Measurements from ENCODE around the gene NRXN3. TPM values are rescaled to one million over a fixed set of nuclear protein-coding genes. Genes with fewer than 3 reads are reported as not detected.

The NRXN3 gene
- total RNA-seq, 1 donor from 2014 or later = 0.60 TPM

DNA sequence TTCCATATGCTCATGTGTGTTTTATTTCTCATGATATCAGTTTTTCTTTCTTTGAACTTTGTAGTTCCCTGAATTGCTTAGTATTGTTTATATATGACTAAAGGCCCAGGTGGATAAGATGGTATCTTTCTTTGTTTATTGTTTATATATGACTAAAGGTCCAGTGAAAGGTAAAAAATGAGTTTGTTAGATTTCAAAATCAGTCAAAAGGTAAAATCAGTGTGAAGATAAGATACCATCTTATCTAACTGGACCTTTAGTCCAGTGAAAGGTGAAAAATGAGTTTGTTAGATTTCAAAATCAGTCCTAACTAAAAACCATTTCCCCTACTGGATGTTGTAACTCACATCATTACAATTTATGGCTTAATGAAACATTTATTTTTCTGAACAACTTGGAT lies 1150.9 kb downstream of the NRXN3 start:
- no peak for ATAC-seq

DNA sequence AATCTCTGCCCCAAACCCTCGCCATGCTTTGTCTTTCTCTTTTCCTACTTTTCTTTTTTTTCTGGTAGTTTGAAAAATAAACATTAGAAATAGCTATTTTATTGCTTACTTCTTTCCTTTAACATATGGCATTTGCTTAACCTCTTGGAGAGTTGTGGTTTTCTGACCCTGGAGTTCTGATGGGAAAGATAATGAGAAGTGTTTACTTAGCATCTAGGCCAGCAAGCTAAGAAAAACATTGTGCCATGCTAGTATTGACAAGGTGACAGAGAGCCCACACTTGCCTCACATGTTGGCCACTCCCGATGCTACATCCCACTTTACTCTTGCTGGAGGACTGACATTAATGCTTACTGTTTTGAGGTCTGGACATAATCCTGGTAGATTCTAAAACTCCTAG lies 1154.9 kb downstream of the NRXN3 start:
- ATAC-seq = no peak

GRCh38 chr14:79325557-79325956 lies 1155.4 kb downstream of the NRXN3 start:
- ATAC-seq = no peak

DNA sequence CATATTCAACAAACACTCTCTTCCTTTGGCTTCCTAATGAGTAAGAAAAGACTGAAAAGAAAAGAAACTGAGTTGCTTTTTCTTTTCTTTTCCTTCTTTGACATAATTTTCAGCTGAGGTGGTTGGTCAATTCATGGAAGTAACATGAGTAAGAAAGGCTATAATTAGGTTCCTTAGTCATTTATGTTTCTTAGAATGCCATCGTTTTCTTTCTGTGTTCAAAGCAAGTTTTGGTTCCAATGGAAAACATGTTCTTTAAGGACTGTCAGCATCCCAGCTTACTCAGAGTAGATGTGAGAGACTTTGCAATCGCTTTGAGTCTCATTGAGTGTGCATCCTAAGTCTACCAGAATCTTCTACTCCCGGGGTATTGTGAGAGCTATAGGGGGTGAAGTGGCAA lies 1158.7 kb downstream of the NRXN3 start:
- ATAC-seq = no peak

DNA sequence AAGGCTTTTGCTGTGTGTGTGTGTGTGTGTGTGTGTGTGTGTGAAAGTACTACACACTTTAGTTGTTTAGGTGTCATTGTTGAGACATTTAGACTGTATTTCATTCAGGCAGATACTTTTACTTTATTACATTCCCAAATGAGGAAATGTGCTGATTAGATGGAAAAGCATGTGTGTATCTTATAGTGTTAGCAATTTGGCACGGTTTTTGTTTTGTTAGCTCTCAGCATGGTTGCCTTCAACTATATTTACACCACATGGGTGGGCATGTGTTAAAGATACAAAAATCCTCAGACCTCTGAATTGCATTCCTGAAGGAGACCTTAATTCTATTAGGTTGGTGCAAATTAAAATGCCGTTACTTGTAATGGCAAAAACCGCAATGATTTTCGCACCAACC lies 1161.7 kb downstream of the NRXN3 start:
- ATAC-seq = no peak

- no peak for ATAC-seq
Measured at GRCh38 chr14:79332504-79333197, 1162.5 kb downstream of the NRXN3 start.

GRCh38 chr14:79333198-79333546 lies 1163.0 kb downstream of the NRXN3 start:
- no peak for ATAC-seq

DNA sequence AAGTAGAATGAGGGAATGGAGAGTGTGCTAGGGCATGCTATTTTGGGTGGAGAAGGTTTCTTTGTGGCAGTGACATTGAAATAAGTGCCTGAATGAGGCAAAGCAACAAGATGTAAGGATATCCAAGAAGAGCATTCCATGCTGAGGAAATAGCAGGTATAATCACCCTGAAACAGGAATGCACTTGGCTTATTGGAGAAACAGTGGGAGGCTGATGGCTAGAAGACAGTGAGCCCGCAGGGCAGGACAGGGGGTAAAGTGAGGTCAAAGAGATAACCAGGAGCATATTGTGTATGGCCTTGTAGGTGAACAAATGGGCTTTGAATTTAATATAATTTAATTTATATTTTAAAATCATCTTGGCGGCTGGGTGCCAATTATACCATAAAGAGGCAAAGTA lies 1164.1 kb downstream of the NRXN3 start:
- no peak for ATAC-seq

DNA sequence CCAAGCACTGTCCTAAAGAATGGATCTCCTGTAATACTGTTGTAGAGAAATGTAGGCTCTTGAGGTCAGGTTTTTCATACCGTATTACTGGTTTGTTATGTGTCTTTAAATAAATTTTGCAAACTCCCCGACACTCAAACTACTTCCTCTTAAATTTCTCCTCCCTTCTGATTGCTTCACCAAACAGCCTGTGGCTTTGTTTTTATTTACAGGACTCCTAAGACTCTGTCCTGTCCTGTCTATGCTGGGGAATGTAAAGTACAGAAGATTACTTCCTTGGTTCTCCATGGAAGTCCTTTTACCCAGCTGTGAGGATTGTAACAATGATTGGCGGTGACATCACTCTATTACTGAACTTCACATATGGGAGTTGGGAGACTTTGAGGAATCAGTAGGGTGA lies 1167.6 kb downstream of the NRXN3 start:
- no peak for ATAC-seq

- no peak for ATAC-seq
Measured at GRCh38 chr14:79342942-79343341, 1172.8 kb downstream of the NRXN3 start.

GRCh38 chr14:79351011-79351410 lies 1180.8 kb downstream of the NRXN3 start:
- ATAC-seq = no peak

DNA sequence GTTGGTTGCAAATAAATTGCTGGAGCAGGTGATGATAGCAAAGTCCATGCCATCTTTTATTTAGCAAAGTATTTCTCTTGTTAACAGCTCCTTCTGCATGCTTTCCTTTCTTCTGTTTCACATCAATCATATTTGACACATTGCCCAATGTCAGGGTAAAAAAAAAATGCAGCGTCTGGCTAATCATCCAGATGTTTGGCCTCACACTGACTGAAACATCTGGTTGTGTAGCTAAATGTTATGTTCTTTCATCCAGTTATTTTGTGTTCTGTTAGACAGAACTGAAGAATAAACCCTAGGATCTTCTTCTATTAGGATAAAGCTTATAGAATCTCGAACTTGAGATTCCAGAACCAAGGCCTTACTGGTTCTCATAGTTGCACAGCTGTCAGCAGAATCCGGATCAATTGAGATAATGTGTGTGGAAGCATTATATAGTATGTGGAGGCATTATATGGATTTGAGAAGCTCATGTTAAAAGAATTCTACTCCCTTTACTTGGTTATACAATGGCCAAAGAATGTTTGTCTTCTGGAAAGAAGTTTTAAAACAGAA lies 1182.0 kb downstream of the NRXN3 start:
- no peak for ATAC-seq

DNA sequence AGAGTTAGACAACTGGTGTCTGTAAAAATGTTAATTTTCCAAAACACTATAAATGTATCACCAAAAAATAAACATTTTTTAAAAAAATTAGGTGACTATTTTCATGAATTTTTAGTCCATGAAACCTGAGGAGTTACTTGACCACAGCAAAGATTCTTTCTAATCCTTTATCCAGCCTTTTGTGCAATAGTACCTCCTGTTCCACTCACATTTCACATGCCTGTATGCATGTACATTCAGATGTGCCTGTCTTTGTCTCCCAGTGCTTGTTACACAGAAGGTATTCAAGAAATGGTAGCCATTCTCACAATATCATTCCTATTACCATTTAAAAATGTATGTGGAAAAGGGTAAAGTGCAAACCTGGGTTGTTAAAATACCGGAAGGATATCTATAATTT lies 1184.2 kb downstream of the NRXN3 start:
- ATAC-seq = no peak

GRCh38 chr14:79356040-79356439 lies 1185.9 kb downstream of the NRXN3 start:
- ATAC-seq = no peak

DNA sequence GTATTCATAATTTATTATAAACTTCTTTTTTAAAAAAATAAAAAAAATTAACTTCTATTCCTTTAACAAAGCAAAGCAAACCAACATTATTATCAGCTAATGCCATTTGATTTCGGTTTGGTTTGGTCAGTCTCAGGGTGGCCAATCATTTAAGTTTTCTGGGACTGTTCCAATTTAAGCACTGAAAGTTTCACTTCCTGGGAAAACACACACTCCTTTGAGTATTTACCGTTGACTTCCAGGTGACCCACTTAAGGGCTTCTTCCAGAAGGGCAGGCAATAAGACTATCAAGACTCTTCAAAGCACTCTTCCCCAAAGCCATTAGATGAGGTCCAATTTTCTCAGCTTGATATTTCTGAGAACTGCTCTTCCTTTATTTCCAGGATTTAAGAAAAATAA lies 1187.1 kb downstream of the NRXN3 start:
- ATAC-seq = no peak

DNA sequence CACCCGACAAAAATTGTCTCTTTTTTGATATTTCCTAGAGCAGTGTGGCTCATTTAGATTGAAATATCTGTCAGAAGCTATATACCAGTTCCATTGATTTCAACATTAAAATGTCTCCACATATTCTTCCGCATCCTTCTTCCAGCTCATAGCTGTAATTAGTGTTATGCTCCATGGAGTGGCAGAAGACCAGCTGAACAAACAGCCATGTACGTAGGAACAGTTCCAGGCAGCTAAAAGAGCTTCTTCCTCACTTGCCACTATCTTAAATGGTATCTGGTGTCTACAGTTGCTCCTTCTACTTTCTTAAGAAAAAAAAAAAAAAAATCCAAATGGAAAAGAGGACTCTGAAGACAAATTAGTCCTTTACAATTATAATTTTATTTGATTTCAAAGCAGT lies 1193.1 kb downstream of the NRXN3 start:
- ATAC-seq = no peak

- no peak for ATAC-seq
Measured at GRCh38 chr14:79369359-79370332, 1199.5 kb downstream of the NRXN3 start.

- no peak for ATAC-seq
Measured at GRCh38 chr14:79370969-79371368, 1200.8 kb downstream of the NRXN3 start.

DNA sequence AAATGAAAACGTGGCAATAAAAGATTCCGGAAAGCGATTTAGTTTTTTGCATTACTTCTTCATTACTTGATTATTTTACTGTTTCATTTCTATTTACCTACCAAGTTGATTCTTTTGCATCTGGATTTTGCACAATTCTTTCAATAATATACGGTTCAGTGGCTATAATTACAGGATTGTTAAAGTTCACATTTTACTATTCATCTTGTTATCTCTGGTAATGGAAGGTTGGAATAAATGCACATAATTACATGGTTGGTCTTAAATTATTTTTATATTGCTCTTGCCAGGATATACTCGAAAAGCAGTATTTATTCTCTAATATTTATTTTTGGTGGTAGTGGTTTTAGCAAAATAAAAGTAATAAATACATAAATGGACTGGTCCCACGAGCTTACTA lies 1203.3 kb downstream of the NRXN3 start:
- no peak for ATAC-seq

DNA sequence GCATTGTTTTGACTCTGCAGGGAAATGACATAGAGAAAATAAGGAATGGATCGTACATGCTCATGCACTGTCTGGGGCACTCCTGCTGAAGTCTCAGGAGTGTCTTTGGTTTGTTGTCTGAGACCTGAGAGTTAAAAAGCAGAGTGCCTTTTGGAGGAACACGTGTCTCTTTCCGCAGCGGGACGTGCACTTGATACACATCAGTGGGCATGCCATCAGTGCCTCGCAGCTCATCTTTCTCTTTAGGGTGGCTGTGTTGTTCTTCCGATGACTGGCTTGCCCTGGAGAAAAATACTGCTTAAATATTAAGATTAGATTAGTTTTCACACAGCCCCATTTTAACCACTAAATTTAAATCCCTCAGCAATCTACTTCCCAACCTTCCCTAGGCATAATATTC lies 1205.2 kb downstream of the NRXN3 start:
- no peak for ATAC-seq

DNA sequence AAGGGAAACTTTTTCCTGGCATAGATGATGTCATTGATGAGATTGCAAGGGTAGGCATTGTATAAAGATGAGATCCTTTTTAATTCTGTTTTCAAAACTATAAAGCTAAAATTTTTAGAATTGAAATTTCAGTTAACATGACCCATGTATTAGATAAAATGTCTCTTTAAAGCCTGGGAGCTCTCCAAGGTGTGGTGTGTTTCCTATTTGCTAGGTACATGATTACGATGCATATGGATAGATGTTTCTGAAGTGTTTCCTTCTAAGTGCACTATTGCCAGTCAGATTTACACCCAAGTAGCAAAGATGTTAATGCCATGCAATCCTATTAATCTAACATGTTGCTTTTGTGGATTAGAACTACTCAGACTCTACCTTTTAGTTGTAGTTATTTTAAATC lies 1206.4 kb downstream of the NRXN3 start:
- no peak for ATAC-seq

DNA sequence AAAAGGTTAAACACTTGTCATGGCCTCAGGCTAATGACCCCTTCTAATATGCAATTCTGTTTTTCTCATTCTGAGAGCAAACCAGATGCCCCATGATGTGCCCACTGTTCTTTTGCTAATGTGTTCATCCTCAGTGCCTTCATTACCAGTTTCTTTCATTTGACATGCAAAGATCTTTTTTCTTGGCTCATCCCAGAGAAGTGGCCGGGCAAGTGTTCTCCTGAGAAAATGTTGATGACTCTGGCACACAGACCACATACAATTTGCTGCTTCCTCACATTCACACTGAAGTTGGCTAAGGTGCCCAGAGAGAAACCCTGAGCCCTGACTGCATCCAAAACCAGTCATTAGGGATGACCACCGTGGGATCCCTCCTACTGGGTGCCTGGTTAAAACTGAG lies 1207.8 kb downstream of the NRXN3 start:
- ATAC-seq = no peak

- ATAC-seq = no peak
Measured at GRCh38 chr14:79379266-79379665, 1209.1 kb downstream of the NRXN3 start.

DNA sequence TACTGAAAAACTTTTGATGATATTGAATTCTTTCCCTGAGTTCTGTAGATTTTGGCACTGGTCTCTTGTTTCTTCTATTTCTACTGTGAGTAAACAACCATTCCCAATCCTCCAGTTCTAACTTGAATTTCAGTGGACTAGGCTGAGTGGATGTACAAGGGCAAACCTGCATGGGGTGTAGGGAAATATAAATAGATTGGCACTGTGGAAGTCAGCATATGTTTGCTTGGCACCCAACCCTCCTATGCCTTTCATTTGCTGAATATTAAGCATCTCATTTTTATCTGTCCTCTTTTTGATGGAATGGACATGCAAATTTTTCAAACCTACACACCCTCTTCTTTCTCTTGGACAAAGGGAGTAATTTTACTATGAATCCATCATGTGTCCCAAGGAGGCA lies 1212.9 kb downstream of the NRXN3 start:
- no peak for ATAC-seq
